Measurements from ENCODE around the gene KIAA1614. TPM values are rescaled to one million over a fixed set of nuclear protein-coding genes. Genes with fewer than 3 reads are reported as not detected.
A peak's percentile ranks its signal among the peaks of the same experiment; 100 is the strongest.

The KIAA1614 gene
- total RNA-seq, 2 experiments from 2014 or later, result 0.06 to 0.80 TPM

GRCh38 chr1:180886338-180886737 lies 26.4 kb upstream of the KIAA1614 start:
- H3K79me2 ChIP-seq (ENCODE audit: insufficient read depth, low read depth, low read length), result no peaks in the 10 kb centered on the region
- intact Hi-C loops (cut with micrococcal nuclease; ENCODE audit: unreplicated experiment), result no loop called here
- no peaks in the 10 kb centered on the region for H3K9me2 ChIP-seq (ENCODE audit: insufficient read depth, low read length)
- H4K20me1 ChIP-seq (ENCODE audit: insufficient read depth, low read length), result no peaks in the 10 kb centered on the region
- POLR2A ChIA-PET, result no interaction called here
- CTCF ChIA-PET (ENCODE audit: unreplicated experiment), result no interaction called here
- H3K27ac ChIP-seq (ENCODE audit: low read depth, low read length, poor library complexity, severe bottlenecking), result no peak overlapping the region
- no peaks in the 10 kb centered on the region for H3K9me3 ChIP-seq (ENCODE audit: low read length)
- no peak for TF ChIP-seq EZH2phosphoT487 (IDR thresholded peaks at IDR 0.05; ENCODE audit: borderline replicate concordance, low read depth, low read length)
- TF ChIP-seq CTCF (conservative IDR thresholded peaks at IDR 0.05; ENCODE audit: low read length), result no peak
- BruUV-seq (replicated peaks), result no TSS peak
- no peak overlapping the region for H2AFZ ChIP-seq (ENCODE audit: low read length)
- no peak overlapping the region for H3K4me2 ChIP-seq (ENCODE audit: low read length)
- H3K4me3 ChIP-seq (ENCODE audit: low read depth, low read length, poor library complexity, severe bottlenecking), result no peak overlapping the region
- no peaks in the 10 kb centered on the region for H3K36me3 ChIP-seq (ENCODE audit: insufficient read depth, low read length)
- H3K4me1 ChIP-seq (ENCODE audit: insufficient read depth, low read length, poor library complexity, severe bottlenecking), result peaks cover 9% of the 10 kb centered on the region
- no peak for DNase-seq (ENCODE audit: low spot score)

GRCh38 chr1:180887841-180888240 lies 24.9 kb upstream of the KIAA1614 start:
- Histone ChIP-seq H2AFZ (ENCODE audit: low read length) (no peak overlapping the region), H3K4me1 (ENCODE audit: insufficient read depth, low read length, poor library complexity, severe bottlenecking) (peaks cover 9% of the 10 kb centered on the region), H3K9me3 (ENCODE audit: low read length) (no peaks in the 10 kb centered on the region), H3K27ac (ENCODE audit: low read depth, low read length, poor library complexity, severe bottlenecking) (no peak overlapping the region), H3K79me2 (ENCODE audit: insufficient read depth, low read depth, low read length) (no peaks in the 10 kb centered on the region), H3K9me2 (ENCODE audit: insufficient read depth, low read length) (no peaks in the 10 kb centered on the region), H4K20me1 (ENCODE audit: insufficient read depth, low read length) (no peaks in the 10 kb centered on the region), H3K36me3 (ENCODE audit: insufficient read depth, low read length) (no peaks in the 10 kb centered on the region), H3K4me3 (ENCODE audit: low read depth, low read length, poor library complexity, severe bottlenecking) (no peak overlapping the region), H3K4me2 (ENCODE audit: low read length) (no peak overlapping the region)
- ChIA-PET POLR2A (interaction anchor here (0.7 to 1.3 kb wide), 2 partner anchors 11 to 15 kb away, joined by 3 read pairs; no protein-coding TSS in a partner anchor), CTCF (ENCODE audit: unreplicated experiment) (no interaction called here)
- intact Hi-C loops (cut with micrococcal nuclease; ENCODE audit: unreplicated experiment), result no loop called here
- TF ChIP-seq CTCF (conservative IDR thresholded peaks at IDR 0.05; ENCODE audit: low read length) (no peak), EZH2phosphoT487 (IDR thresholded peaks at IDR 0.05; ENCODE audit: borderline replicate concordance, low read depth, low read length) (no peak)
- BruUV-seq (replicated peaks), result no TSS peak
- no peak for DNase-seq (ENCODE audit: low spot score)

GRCh38 chr1:180888870-180889269 lies 23.8 kb upstream of the KIAA1614 start:
- Histone ChIP-seq H3K27ac (ENCODE audit: low read depth, low read length, poor library complexity, severe bottlenecking) (no peak overlapping the region), H3K4me3 (ENCODE audit: low read depth, low read length, poor library complexity, severe bottlenecking) (no peak overlapping the region), H3K79me2 (ENCODE audit: insufficient read depth, low read depth, low read length) (no peaks in the 10 kb centered on the region), H2AFZ (ENCODE audit: low read length) (no peak overlapping the region), H4K20me1 (ENCODE audit: insufficient read depth, low read length) (no peaks in the 10 kb centered on the region), H3K36me3 (ENCODE audit: insufficient read depth, low read length) (no peaks in the 10 kb centered on the region), H3K9me2 (ENCODE audit: insufficient read depth, low read length) (no peaks in the 10 kb centered on the region), H3K4me1 (ENCODE audit: insufficient read depth, low read length, poor library complexity, severe bottlenecking) (peaks cover 9% of the 10 kb centered on the region), H3K9me3 (ENCODE audit: low read length) (no peaks in the 10 kb centered on the region), H3K4me2 (ENCODE audit: low read length) (no peak overlapping the region)
- DNase-seq (ENCODE audit: low spot score), result peak; percentile 24
- CTCF ChIA-PET (ENCODE audit: unreplicated experiment), result no interaction called here
- intact Hi-C loops (cut with micrococcal nuclease; ENCODE audit: unreplicated experiment), result no loop called here
- BruUV-seq (replicated peaks), result no TSS peak
- no peak for TF ChIP-seq EZH2phosphoT487 (IDR thresholded peaks at IDR 0.05; ENCODE audit: borderline replicate concordance, low read depth, low read length)
- POLR2A ChIA-PET, result interaction anchor here (1.3 kb wide), 1 partner anchor 12 kb away, joined by 3 read pairs; no protein-coding TSS in a partner anchor
